Karpas-422 (cell line): ENCODE results near the gene ADCY7. TPM values are rescaled to one million over a fixed set of nuclear protein-coding genes. Genes with fewer than 3 reads are reported as not detected.

Experiments
- DNase-seq: peaks from one replicate; pipeline ENCODE4 v3.0.0-alpha.2; 2015
- H2AFZ ChIP-seq: fragments of 200-600 bp; sonication (generic); 2 replicates; pipeline ENCODE4 v1.6.1; 2014; ENCODE audit warnings: antibody characterized with exemption, low read length, mixed read lengths
- H3K27ac ChIP-seq: fragments of 200-600 bp; sonication (generic); 2 replicates; pipeline ENCODE4 v1.5.1; 2014; ENCODE audit warnings: mild to moderate bottlenecking, low read length, moderate library complexity
- H3K27me3 ChIP-seq: fragments of 200-600 bp; sonication (generic); 2 replicates; pipeline ENCODE4 v1.6.1; 2014; ENCODE audit warnings: low read length, mixed read lengths
- H3K36me3 ChIP-seq: fragments of 200-600 bp; sonication (generic); 2 replicates; pipeline ENCODE4 v1.6.1; 2014; ENCODE audit warnings: low read length, mixed read lengths; ENCODE audit not compliant: insufficient read depth
- H3K4me1 ChIP-seq: fragments of 200-600 bp; sonication (generic); 2 replicates; pipeline ENCODE4 v1.6.1; 2014; ENCODE audit warnings: mild to moderate bottlenecking, low read length, mixed read lengths
- H3K4me2 ChIP-seq: fragments of 200-600 bp; sonication (generic); 2 replicates; pipeline ENCODE4 v1.6.1; 2014; ENCODE audit warnings: low read length, low read depth, mild to moderate bottlenecking; ENCODE audit not compliant: poor library complexity, severe bottlenecking
- H3K4me3 ChIP-seq: fragments of 200-600 bp; sonication (generic); 2 replicates; pipeline ENCODE4 v1.5.1; 2014; ENCODE audit warnings: mild to moderate bottlenecking, antibody characterized with exemption, low read length, mixed read lengths
- H3K79me2 ChIP-seq: fragments of 200-600 bp; sonication (generic); 2 replicates; pipeline ENCODE4 v1.6.1; 2014; ENCODE audit warnings: mild to moderate bottlenecking, low read length, mixed read lengths
- H3K9ac ChIP-seq: fragments of 200-600 bp; sonication (generic); 2 replicates; pipeline ENCODE4 v1.6.0; 2014; ENCODE audit warnings: low read length
- H3K9me2 ChIP-seq: fragments of 200-600 bp; sonication (generic), shearing (Covaris generic); replicated peaks from 2 replicates; pipeline ENCODE4 v1.6.0; 2014; ENCODE audit warnings: mild to moderate bottlenecking, low read length, moderate library complexity; ENCODE audit not compliant: insufficient read depth
- H3K9me3 ChIP-seq: fragments of 300-700, 200-600 bp; sonication (generic); 2 replicates; pipeline ENCODE4 v1.6.1; 2014; ENCODE audit warnings: low read length, mixed read lengths
- H4K20me1 ChIP-seq: fragments of 200-600 bp; sonication (generic); 2 replicates; pipeline ENCODE4 v1.6.1; 2014; ENCODE audit warnings: mild to moderate bottlenecking, antibody characterized with exemption, low read length, low read depth; ENCODE audit not compliant: insufficient read depth
- total RNA-seq: library from RNA; depleted of rRNA; stranded (reverse); fragments of >200 nt; shearing (Covaris generic); gene quantifications from 2 replicates; pipeline ENCODE4 v1.2.3, GENCODE V29; 2014; ENCODE audit warnings: low replicate concordance

Gene ADCY7
- total RNA-seq, 1 experiment from 2014 or later: 27.5 TPM

DNA sequence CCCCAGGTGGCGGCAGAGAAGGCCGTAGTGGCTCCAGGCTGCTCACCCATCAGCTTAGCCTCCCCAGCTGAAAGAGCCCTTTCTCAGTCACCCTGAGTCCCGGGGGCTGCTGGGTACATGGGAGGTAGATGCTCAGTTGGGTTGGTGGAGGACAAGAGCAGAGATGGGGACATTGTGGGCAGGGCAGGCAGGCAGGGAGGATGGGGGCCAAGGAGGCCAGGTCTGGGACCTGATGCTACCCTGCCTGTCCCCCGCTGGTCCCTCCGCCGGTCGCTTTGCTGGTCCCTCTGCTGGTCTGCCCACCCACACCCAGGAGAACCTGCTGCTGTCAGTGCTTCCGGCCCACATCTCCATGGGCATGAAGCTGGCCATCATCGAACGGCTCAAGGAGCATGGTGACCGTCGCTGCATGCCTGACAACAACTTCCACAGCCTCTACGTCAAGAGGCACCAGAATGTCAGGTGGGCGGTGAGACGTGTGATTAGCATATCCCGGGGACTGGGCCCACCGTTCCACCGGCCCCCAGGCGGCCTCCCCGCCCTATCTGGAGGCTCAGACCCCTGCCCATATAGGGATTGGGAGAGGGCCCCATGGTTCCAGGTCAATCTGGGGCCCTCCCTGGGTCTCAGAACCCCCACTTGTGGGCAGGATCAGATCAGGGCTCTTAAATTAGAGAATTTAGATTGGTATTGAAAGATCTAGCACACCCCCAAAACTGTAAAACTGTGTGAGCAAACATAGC lies 26.9 kb downstream of the ADCY7 start:
- 0 out of 2 replicates have a peak, but pooled peaks cover 10% of the 10 kb centered on the region for H3K36me3 ChIP-seq
- H3K27me3 ChIP-seq: no peaks in the 10 kb centered on the region
- H4K20me1 ChIP-seq: no peaks in the 10 kb centered on the region
- H3K79me2 ChIP-seq: no peaks in the 10 kb centered on the region; the same call in 1 of the 2 replicates
- no peak overlapping the region for H3K4me2 ChIP-seq
- no peak overlapping the region for H3K27ac ChIP-seq
- H3K9me2 ChIP-seq: no peaks in the 10 kb centered on the region
- H3K9ac ChIP-seq: no peak overlapping the region
- no peaks in the 10 kb centered on the region for H3K4me1 ChIP-seq
- DNase-seq: no peak
- H3K4me3 ChIP-seq: no peak overlapping the region
- H3K9me3 ChIP-seq: no peaks in the 10 kb centered on the region
- no peak overlapping the region for H2AFZ ChIP-seq

DNA sequence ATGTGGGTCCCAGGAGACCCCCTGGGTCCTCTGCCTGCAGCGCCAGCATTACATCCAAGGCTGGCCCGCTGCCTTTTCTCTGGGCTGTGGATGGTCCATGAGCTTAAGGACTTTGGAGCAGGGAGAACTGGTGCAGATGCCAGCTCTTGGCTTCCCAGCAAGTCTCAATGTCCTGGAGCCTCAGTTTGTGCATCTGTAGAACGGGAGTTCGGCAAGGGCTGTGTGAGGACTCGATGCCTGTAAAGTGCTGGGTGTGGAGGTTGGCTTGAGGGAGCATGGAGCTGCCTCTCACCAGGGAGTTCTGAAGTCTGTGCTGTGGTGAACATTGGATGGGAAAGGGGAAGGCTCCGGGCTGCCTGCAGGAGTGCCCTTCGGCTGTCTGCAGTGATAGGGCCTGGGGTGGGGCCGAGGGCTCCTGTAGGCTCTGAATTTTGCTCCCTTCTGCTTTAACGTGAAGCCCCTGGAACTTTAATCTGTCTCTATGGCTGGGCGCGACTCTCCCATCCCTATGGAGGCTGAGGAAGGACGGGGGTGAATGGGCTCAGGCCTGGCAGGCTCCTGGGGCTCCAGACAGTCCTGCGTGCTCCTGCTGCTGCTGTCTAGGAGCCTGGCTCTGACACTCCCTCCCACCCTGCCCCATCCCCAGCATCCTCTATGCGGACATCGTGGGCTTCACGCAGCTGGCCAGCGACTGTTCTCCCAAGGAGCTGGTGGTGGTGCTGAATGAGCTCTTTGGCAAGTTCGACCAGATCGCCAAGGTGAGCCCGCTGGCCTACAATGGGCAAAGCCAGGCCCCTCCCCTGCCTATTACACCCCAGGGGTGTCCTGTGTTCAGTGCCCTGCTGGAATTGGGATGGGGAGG lies 27.9 kb downstream of the ADCY7 start:
- no peak overlapping the region for H3K9ac ChIP-seq
- no peak for DNase-seq

DNA sequence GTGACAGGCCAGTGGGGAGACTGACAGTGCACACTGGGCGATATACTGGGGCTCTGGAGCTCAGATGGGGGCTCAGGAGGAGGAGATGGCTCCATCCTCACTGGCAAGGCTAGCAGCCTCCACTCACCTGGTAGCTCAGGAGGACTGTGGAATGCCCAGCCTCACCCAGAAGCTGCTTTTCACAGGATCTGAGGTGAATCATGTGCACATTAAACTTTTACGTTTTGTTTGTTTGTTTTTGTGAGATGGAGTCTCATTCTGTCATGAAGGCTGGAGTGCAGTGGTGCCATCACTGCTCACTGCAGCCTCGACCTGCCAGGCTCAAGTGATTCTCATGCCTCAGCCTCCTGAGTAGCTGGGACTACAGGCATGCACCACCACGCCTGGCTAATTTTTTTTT lies 28.6 kb downstream of the ADCY7 start:
- H4K20me1 ChIP-seq: no peaks in the 10 kb centered on the region
- no peaks in the 10 kb centered on the region for H3K9me2 ChIP-seq
- DNase-seq: no peak
- no peaks in the 10 kb centered on the region for H3K79me2 ChIP-seq
- no peak overlapping the region for H3K27ac ChIP-seq
- H2AFZ ChIP-seq: no peak overlapping the region
- no peak overlapping the region for H3K9ac ChIP-seq
- no peak overlapping the region for H3K4me3 ChIP-seq
- H3K4me1 ChIP-seq: no peaks in the 10 kb centered on the region
- no peaks in the 10 kb centered on the region for H3K9me3 ChIP-seq
- H3K27me3 ChIP-seq: no peaks in the 10 kb centered on the region
- no peak overlapping the region for H3K4me2 ChIP-seq
- H3K36me3 ChIP-seq: 0 out of 2 replicates have a peak, but pooled peaks cover 10% of the 10 kb centered on the region

More for the DNA sequence above, 27.9 kb downstream of the ADCY7 start:
- H3K4me3 ChIP-seq: no peak overlapping the region
- no peaks in the 10 kb centered on the region for H3K4me1 ChIP-seq
- H3K36me3 ChIP-seq: 0 out of 2 replicates have a peak, but pooled peaks cover 10% of the 10 kb centered on the region
- no peak overlapping the region for H2AFZ ChIP-seq
- no peak overlapping the region for H3K27ac ChIP-seq
- no peaks in the 10 kb centered on the region for H3K79me2 ChIP-seq
- H3K9me3 ChIP-seq: no peaks in the 10 kb centered on the region
- no peak overlapping the region for H3K4me2 ChIP-seq
- no peaks in the 10 kb centered on the region for H4K20me1 ChIP-seq
- H3K9me2 ChIP-seq: no peaks in the 10 kb centered on the region
- H3K27me3 ChIP-seq: no peaks in the 10 kb centered on the region

DNA sequence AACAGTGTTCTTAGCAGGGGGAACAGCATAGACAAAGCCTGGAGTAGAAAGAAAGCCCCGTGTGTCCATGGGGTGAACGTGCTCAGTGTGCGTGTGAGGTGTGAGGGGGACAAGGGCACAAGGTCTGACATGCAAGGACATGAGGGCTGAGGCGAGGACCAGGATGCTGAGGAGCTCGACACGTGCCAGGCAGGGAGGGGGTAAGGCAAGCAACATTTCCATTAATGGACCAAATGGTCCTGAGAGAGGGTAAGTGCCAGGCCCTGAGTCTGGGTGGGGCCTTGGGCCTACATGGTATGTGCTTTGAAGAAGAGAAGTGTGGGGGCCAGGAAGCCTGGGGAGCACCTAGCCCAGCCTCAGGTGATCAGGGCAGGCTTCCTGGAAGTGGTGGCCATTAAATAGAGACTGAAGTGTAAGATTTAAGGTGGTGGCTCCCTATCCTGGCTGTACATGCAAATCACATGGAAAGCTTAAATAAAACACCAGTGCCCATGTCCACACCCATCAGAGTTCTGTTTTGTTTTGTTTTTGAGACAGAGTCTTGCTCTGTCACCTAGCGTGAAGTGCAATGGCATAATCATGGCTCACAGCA lies 29.3 kb downstream of the ADCY7 start:
- Histone ChIP-seq H3K9me3 (no peaks in the 10 kb centered on the region), H3K79me2 (no peaks in the 10 kb centered on the region), H2AFZ (no peak overlapping the region), H3K4me2 (no peak overlapping the region), H3K27ac (no peak overlapping the region), H3K9me2 (no peaks in the 10 kb centered on the region), H3K36me3 (0 out of 2 replicates have a peak, but pooled peaks cover 10% of the 10 kb centered on the region), H3K4me1 (no peaks in the 10 kb centered on the region), H3K4me3 (no peak overlapping the region), H4K20me1 (no peaks in the 10 kb centered on the region), H3K27me3 (no peaks in the 10 kb centered on the region), H3K9ac (no peak overlapping the region)
- DNase-seq: no peak

DNA sequence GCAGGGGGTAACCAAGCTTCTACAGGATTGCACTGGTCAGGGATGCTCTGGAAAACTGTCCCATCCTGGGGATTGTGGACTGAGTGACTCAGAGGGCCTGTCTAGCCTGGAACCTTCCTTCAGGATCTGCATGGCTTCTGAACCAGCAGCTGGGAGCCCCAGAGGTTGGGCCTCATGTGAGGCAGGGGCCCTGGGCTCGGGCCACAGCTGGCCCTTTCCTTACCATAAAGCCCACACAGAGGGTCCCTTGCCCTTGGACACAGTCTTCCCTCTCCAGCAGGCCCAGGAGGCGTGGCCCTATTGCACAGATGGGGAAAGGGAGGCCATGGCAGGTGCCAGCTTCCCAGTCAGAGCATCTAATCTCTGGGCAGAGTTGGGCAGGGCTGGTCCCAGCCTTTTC lies 30.5 kb downstream of the ADCY7 start:
- Histone ChIP-seq H3K79me2 (no peaks in the 10 kb centered on the region), H3K36me3 (0 out of 2 replicates have a peak, but pooled peaks cover 10% of the 10 kb centered on the region), H3K4me3 (no peak overlapping the region), H3K9ac (no peak overlapping the region), H2AFZ (no peak overlapping the region), H4K20me1 (no peaks in the 10 kb centered on the region), H3K27me3 (no peaks in the 10 kb centered on the region), H3K9me3 (no peaks in the 10 kb centered on the region), H3K4me1 (no peaks in the 10 kb centered on the region), H3K27ac (no peak overlapping the region), H3K9me2 (no peaks in the 10 kb centered on the region), H3K4me2 (no peak overlapping the region)
- no peak for DNase-seq

DNA sequence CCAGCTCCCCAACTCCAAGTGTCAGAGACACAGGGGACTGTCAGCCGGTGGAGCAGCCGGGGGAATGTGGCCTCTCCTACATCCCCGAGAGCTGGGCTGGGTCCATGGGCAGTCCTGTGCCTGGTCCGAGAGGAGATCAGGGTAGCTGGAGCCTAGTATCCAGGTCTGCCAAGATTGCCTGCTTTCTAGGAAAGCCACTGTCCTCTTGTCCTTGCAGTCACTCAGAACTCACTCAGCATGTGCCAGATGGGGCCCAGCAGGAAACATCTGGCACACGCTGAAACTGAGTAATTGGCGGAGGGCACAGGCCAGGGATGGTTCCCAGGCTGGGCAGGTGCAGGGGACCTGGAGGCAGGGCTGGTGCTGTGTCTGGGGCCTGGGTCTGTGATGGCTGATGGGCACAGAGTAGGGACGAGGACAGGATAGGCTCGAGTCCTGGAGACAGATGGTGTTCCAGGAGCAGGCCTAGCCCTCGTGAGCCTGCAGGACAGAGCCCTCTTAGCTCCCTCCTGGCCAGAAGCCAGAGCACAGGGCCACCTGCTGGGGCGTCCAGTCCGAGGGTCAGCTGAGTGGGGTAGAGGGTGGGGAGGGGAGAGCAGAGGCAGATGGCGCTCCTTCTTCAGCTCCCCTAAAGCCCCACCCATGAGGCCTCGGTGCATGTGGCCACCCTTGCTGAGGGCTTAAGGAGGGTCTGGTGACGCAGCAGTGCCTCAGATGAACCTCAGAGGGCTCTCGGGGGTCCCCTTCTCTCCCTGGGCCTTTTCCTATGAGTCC lies 31.1 kb downstream of the ADCY7 start:
- no peak overlapping the region for H3K4me3 ChIP-seq
- no peaks in the 10 kb centered on the region for H3K27me3 ChIP-seq
- H3K9me2 ChIP-seq: no peaks in the 10 kb centered on the region
- H3K4me2 ChIP-seq: no peak overlapping the region
- no peak overlapping the region for H3K27ac ChIP-seq
- no peaks in the 10 kb centered on the region for H3K4me1 ChIP-seq
- no peak overlapping the region for H3K9ac ChIP-seq
- H2AFZ ChIP-seq: no peak overlapping the region
- no peaks in the 10 kb centered on the region for H3K9me3 ChIP-seq
- no peak for DNase-seq
- no peaks in the 10 kb centered on the region for H4K20me1 ChIP-seq
- H3K79me2 ChIP-seq: no peaks in the 10 kb centered on the region
- H3K36me3 ChIP-seq: 0 out of 2 replicates have a peak, but pooled peaks cover 10% of the 10 kb centered on the region

DNA sequence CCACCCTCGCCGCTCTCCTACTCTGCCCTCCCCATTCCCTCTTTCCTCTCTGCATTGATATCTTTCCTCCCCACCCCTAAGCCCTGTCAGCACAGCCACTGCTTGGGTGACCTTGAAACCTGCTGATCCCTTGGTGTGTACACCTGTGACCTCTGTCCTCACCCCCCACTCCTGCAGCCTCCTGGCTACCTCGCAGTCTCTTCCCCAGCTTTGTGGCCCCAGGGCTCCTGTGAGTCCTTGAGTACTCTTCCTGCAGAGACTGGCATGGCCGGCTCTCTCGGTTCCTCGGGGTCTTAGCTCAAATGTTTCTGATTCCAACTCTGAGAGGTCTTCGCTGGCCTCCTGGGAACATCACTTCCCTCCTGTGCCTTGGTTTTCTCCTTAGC lies 31.7 kb downstream of the ADCY7 start:
- no peak overlapping the region for H3K4me3 ChIP-seq
- H3K4me1 ChIP-seq: no peaks in the 10 kb centered on the region
- no peak for DNase-seq
- H3K36me3 ChIP-seq: 0 out of 2 replicates have a peak, but pooled peaks cover 10% of the 10 kb centered on the region
- no peaks in the 10 kb centered on the region for H4K20me1 ChIP-seq
- H3K79me2 ChIP-seq: no peaks in the 10 kb centered on the region
- no peak overlapping the region for H3K27ac ChIP-seq
- H3K27me3 ChIP-seq: no peaks in the 10 kb centered on the region
- H3K9ac ChIP-seq: no peak overlapping the region
- no peaks in the 10 kb centered on the region for H3K9me3 ChIP-seq
- H3K4me2 ChIP-seq: no peak overlapping the region
- H3K9me2 ChIP-seq: no peaks in the 10 kb centered on the region
- H2AFZ ChIP-seq: no peak overlapping the region
